Large intestine (tissue), 3 donors: ENCODE data around the gene GPR157. TPM values are rescaled to one million over a fixed set of nuclear protein-coding genes. Genes with fewer than 3 reads are reported as not detected.

Source experiments
- DNase-seq, 2 donors: peaks; one replicate each; pipeline versions ENCODE4 v3.0.0 to v3.0.0-alpha.2; 2013
- H3K27ac ChIP-seq: one replicate; pipeline ENCODE4 v1.5.1; 2013; ENCODE audit warnings: low read length
- H3K27me3 ChIP-seq: 2 replicates; pipeline ENCODE4 v1.6.1; 2013; ENCODE audit warnings: low read length; ENCODE audit not compliant: control insufficient read depth, insufficient read depth
- H3K36me3 ChIP-seq: 2 replicates; pipeline ENCODE4 v1.6.1; 2013; ENCODE audit warnings: low read length; ENCODE audit not compliant: control insufficient read depth, insufficient read depth
- H3K4me1 ChIP-seq: one replicate; pipeline ENCODE4 v1.6.1; 2013; ENCODE audit warnings: low read length; ENCODE audit not compliant: control insufficient read depth, insufficient read depth
- H3K4me3 ChIP-seq: one replicate; pipeline ENCODE4 v1.5.1; 2013; ENCODE audit warnings: low read length
- H3K9me3 ChIP-seq: one replicate; pipeline ENCODE4 v1.6.1; 2013; ENCODE audit warnings: mild to moderate bottlenecking, low read depth, low read length, moderate library complexity; ENCODE audit not compliant: control insufficient read depth
- WGBS: methylation state at CpG from one replicate; pipeline ENCODE4 v1.1.5; 2013; ENCODE audit warnings: low lambda C conversion rate; ENCODE audit not compliant: insufficient coverage; 5-methylcytosine and 5-hydroxymethylcytosine counted together
- polyA plus RNA-seq: library from polyadenylated mRNA; unstranded; fragments of 120-200 nt; gene quantifications from one replicate; pipeline ENCODE4 v1.2.1, GENCODE V29; 2013

The GPR157 gene
- polyA plus RNA-seq, 1 donor: 27.8 TPM

DNA sequence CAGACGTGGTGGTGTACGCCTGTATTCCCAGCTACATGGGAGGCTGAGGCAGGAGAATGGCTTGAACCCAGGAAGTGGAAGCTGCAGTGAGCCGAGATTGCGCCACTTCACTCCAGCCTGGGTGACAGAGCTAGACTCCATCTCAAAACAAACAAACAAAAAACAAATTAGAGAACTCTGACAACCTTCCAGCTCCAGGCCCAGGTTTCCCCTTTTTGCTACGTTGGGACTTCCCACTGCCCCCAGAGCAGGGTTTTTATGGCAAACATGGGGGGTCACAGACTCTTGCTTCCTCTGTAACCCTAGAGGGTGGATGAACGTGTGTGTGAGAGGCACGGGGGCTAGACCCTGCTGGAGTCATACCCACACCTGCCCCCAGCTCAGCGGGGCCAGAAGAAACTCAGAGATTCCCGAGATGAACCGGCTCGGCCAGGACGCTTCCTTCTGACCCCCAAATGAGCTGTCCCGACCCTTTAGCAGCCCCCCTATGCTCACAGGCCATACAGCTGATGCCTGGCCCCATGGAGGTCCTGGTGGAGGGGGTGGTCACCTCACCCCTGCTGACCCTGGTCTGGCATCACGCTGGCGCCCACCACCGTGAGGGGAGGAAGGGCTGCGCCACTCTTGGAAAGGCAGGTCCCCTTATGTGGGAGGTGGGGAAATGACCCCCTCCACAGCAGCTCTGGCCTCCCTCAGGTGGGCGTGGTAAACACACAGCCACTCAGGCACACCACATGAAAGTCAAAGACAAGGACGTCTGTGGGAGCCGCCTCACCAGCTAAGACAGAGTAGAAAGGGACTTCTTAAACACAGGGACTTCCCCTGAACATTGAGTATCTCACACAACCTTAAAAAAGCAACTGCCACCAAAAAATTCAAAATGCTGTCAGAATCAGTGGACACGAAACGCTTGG, 7.1 kb downstream of the GPR157 start:
- Histone ChIP-seq H3K9me3 (no peaks in the 10 kb centered on the region), H3K36me3 (peaks cover 7% of the 10 kb centered on the region), H3K4me3 (no peak overlapping the region), H3K27me3 (no peaks in the 10 kb centered on the region), H3K27ac (no peak overlapping the region), H3K4me1 (no peaks in the 10 kb centered on the region)
- WGBS: no CpG with 5 or more reads among the region's 22 CpGs
- DNase-seq: no peak

DNA sequence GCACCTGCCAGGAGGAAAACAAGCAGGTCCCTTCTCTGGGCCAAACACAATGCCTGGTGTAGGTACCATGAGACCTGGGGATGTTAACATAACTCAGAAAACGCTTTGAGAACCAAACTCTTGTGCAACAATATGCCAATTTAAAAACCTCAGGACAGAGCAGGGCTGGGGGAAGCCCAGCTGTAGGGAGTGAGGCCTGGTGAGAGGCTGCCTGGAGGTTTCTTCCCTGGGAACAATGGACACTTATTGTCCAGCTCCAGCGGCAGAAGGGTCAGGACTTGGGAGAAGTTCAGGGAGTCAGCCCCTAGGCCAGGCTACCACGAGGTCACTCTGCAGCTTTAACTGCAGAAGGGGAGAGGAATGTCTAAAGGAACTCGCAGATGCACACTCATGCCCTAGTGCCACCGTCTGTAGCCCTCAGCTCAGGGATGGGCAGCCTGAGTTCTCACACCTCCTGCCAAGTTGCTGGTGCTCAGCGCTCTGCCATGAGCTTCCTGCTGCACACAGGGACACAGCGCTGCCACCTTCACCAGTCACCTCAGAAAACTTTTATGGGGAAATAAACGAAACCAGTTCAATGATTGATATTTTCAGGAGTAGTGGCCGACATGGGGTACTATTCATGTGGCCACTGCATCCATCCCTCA, 8.5 kb downstream of the GPR157 start:
- no peak overlapping the region for H3K27ac ChIP-seq
- no CpG with 5 or more reads among the region's 9 CpGs for WGBS

DNA sequence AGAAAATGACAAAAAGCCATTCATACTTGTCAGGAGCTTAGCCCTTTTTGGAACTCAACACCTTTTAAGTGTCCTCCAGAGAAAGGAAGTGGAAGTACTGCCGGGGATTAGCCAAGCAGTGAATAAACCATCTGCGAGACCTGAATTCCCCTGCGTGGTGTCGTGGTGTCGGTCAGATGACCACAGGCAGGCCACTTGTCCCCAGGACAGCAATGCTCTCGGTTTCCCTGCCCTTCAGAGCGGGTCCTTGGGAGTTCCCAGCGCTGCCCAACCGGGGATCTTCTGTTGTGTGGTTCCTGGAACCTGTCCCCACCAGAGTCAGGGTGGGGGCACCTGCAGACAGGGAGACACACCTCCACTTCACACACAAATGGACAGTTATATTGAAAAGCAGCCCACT, 9.2 kb downstream of the GPR157 start:
- Histone ChIP-seq H3K9me3 (no peaks in the 10 kb centered on the region), H3K4me3 (no peak overlapping the region), H3K27ac (no peak overlapping the region), H3K27me3 (no peaks in the 10 kb centered on the region), H3K4me1 (peaks cover 10% of the 10 kb centered on the region), H3K36me3 (peaks cover 7% of the 10 kb centered on the region)
- no CpG with 5 or more reads among the region's 9 CpGs for WGBS
- DNase-seq: no peak

More for the DNA sequence above, 8.5 kb downstream of the GPR157 start:
- Histone ChIP-seq H3K4me1 (peaks cover 4% of the 10 kb centered on the region), H3K27me3 (no peaks in the 10 kb centered on the region), H3K36me3 (peaks cover 7% of the 10 kb centered on the region), H3K9me3 (no peaks in the 10 kb centered on the region), H3K4me3 (no peak overlapping the region)
- DNase-seq: no peak

DNA sequence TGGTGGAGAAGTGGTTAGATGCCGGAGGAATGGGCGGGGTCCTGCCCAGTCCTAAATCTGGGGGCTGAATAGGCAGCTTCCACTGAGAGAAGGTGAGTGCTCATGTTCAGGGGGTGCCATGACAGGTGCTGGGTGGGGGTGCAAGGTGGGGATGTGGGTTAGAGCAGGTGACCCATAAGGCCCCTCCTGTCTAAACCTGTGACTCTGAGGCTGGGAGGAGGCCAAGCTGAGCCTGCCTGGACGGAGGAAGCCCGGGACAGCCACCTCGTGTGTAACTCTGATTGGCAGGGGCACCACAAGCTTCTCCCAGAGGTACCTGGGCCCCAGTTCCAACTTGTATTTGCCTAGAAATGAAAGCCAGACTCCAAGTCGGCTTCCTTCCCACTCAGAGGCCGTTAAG, 10.7 kb downstream of the GPR157 start:
- H3K4me1 ChIP-seq: peaks cover 24% of the 10 kb centered on the region
- H3K27ac ChIP-seq: no peak overlapping the region
- no peaks in the 10 kb centered on the region for H3K27me3 ChIP-seq
- H3K36me3 ChIP-seq: peaks cover 7% of the 10 kb centered on the region
- no peak for DNase-seq
- WGBS: no CpG with 5 or more reads among the region's 7 CpGs
- H3K4me3 ChIP-seq: no peak overlapping the region
- no peaks in the 10 kb centered on the region for H3K9me3 ChIP-seq

DNA sequence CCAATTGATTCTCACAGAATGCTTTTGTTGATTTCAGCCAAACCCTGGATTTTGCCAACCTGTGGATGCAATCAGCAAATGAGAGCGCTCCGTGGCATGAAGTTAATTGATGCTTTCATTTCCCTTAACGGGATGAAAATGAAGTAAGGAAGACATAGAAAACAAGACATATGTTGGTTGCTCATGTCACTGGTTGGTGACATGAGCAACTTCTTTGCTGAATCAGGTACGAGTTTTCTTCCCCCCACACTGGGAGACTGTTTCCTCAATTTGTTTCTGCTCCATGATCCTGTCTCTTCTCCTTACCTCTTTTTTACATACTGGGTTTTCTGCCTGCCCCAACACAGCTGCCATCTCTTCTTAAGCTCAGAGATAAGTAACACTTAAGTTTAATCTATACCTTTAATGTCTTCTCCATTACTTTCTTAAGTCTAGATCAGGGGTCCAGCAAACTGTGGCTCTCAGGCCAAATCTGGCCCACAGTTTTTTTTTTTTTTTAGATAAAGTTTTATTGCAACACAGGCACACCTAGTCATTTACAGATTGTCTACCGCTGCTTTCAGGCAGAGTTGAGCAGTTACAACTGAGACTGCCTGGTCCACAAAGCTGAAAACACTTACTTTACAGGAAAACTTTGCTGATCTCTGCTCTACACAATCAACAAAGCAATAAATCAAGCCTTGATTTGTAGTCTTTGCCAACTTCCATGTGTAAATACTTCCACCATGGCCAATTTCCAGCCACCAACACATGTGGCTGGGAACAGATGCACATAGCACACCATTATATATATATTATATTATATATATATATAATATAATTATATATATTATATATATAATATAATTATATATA, 13.3 kb downstream of the GPR157 start:
- peak; percentile 63 to 81 for DNase-seq
- H3K36me3 ChIP-seq: peaks cover 3% of the 10 kb centered on the region
- WGBS: 100% methylated on average over 4 of the region's 5 CpGs

DNA sequence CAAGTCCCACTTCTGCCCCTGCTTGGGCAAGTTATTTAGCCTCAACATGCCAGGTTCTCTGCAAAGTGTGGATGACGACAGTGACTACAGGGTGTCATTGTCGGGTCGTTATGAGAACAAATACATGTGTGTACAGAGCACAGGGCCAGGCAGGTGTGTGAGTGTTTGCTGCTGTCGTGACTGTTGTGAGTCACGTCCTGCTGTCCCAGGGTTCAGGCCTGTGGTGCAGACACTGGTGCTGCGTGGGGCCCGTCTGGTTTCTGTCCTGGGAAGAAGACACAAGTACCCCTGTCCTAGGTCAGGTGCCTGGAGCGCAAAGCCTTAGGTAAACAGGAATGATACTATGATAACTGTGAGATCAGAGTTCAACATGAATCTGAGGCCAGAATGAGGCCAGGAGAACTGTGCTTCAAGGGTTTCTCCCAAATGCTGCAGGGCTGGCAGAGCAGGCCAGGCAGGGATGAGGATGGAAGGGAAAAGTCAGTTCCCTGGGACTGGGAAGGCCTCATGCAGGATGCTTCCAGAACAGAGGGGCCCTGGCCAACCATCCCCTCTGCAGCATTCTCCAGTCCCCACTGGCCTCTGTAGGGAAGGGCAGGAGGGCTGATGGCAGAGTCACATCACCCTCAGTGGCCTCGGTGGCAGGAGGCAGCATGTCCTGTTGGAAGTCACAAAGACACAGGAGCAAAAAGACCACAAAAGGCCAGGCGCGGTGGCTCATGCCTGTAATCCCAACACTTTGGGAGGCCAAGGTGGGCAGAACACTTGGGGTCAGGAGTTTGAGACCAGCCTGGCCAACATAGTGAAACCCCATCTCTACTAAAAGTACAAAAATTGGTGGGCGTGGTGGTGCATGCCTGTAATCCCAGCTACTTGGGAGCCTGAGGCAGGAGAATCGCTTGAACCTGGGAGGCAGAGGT, 15.7 kb downstream of the GPR157 start:
- peak overlapping the region; percentile 92 for H3K27ac ChIP-seq
- peaks cover 45% of the 10 kb centered on the region for H3K4me1 ChIP-seq
- no peak overlapping the region for H3K4me3 ChIP-seq
- no CpG with 5 or more reads among the region's 13 CpGs for WGBS
- H3K36me3 ChIP-seq: peaks cover 7% of the 10 kb centered on the region
- no peaks in the 10 kb centered on the region for H3K9me3 ChIP-seq
- peak; percentile 92 to 97 for DNase-seq
- no peaks in the 10 kb centered on the region for H3K27me3 ChIP-seq

More for the DNA sequence above, 13.3 kb downstream of the GPR157 start:
- no peak overlapping the region for H3K4me3 ChIP-seq
- no peaks in the 10 kb centered on the region for H3K27me3 ChIP-seq
- H3K4me1 ChIP-seq: peaks cover 42% of the 10 kb centered on the region
- no peaks in the 10 kb centered on the region for H3K9me3 ChIP-seq
- H3K27ac ChIP-seq: peak overlapping the region; percentile 92

DNA sequence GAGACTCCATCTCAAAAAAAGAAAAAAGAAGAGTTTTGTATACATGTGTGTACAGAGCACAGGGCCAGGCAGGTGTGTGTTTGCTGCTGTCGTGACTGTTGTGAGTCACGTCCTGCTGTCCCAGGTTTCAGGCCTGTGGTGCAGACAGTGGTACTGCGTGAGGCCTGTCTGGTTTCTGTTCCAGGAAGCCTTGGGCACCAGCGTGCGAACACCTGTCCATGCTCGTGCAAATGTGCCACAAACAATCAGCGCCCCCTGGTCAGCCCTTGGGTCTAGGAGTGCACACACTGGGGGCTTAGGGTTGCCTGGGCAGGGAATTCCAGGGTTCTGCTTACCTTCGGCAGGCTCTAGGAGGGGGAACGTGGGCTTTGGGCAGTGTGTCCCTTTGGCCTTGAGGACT, 16.9 kb downstream of the GPR157 start:
- peak overlapping the region; percentile 92 for H3K27ac ChIP-seq
- H3K36me3 ChIP-seq: peaks cover 15% of the 10 kb centered on the region
- no peak for DNase-seq
- peaks cover 45% of the 10 kb centered on the region for H3K4me1 ChIP-seq
- H3K27me3 ChIP-seq: no peaks in the 10 kb centered on the region
- H3K4me3 ChIP-seq: no peak overlapping the region
- H3K9me3 ChIP-seq: no peaks in the 10 kb centered on the region
- 100% methylated on average over 1 of the region's 9 CpGs for WGBS

DNA sequence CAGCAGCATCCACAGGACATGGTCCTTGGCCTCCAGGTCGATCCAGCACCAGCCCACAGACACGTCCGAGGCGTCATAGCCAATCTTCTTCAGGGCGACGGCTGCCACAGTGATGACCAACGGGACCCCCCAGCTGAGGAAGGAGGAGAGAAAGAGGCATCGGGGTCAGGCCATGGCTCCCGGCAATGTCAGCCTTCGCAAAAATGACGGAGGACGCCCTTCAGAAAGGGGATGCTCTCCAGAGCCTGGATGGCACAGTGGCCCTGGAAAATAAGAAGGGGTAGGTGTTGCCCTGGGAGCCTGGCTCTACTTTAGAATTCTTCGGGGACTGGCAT, 17.6 kb downstream of the GPR157 start:
- H3K4me3 ChIP-seq: no peak overlapping the region
- no peak overlapping the region for H3K27ac ChIP-seq
- H3K27me3 ChIP-seq: no peaks in the 10 kb centered on the region
- DNase-seq: no peak
- no CpG with 5 or more reads among the region's 13 CpGs for WGBS
- no peaks in the 10 kb centered on the region for H3K9me3 ChIP-seq
- peaks cover 17% of the 10 kb centered on the region for H3K36me3 ChIP-seq
- peaks cover 45% of the 10 kb centered on the region for H3K4me1 ChIP-seq

DNA sequence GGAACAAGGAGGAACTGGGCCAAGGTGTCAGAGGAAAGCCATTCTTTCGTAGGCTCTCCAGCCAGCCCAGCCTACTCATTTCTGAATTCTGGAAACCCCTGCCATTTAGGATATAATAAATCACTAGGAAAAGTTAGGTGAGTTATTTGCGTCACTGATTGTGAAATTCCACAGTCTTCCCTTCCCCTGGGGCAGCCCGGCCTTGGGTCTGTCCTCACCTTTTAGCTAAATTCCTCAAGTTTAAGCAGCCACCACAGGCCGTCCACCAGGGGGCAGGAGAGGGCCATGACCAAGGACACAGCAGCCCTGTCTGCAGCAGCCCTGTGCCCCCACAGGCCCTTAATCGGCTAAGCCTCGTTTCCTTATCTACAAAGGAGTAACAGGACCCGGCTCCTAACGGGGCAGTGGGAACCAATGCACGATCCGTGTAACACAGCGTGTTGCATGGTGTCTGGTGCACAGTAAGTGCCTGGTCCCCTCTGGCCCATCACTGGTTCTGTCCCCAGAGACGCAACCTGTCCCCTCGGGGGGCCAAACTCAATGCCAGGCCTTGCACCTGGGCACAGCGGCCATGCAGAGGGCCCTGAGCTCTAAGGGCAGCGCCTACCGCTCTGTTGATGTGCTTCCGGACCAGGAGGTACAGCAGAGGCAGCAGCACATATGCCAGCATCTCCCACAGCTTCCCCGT, 18.1 kb downstream of the GPR157 start:
- peaks cover 45% of the 10 kb centered on the region for H3K4me1 ChIP-seq
- H3K27ac ChIP-seq: peak overlapping the region; percentile 2
- H3K9me3 ChIP-seq: no peaks in the 10 kb centered on the region
- peak; percentile 82 to 87 for DNase-seq
- peaks cover 17% of the 10 kb centered on the region for H3K36me3 ChIP-seq
- no CpG with 5 or more reads among the region's 18 CpGs for WGBS
- H3K4me3 ChIP-seq: no peak overlapping the region
- no peaks in the 10 kb centered on the region for H3K27me3 ChIP-seq
